ENCODE measurements around the gene UGT2B15.
"Not testable (repeated sequence)": the region's sequence is repeated elsewhere in the genome, so short reads cannot be mapped to it uniquely, and the experiment has no call there.

The UGT2B15 gene

GRCh38 chr4:68670479-68670939, at the start of gene UGT2B15:
Gene UGT2B15 (minus strand): TSS chr4:68670652. CDS start chr4:68670618, 34 bp downstream.
- H3K9me3 ChIP-seq (ENCODE audit: control insufficient read depth, low read length); H3K27me3 ChIP-seq (ENCODE audit: control insufficient read depth, insufficient read depth, low read length); H3K4me3 ChIP-seq (ENCODE audit: low read length); H3K4me1 ChIP-seq (ENCODE audit: control insufficient read depth, insufficient read depth, low read length); H3K36me3 ChIP-seq (ENCODE audit: control insufficient read depth, insufficient read depth, low read length): not testable (repeated sequence)
- H3K9ac ChIP-seq (ENCODE audit: low read length): peak within 1 kb of the TSS; percentile 10

GRCh38 chr4:68719075-68719473, 48.6 kb upstream of the UGT2B15 start:
- H3K4me3 ChIP-seq (ENCODE audit: low read length): no peak overlapping the region
- no peak overlapping the region for H3K9ac ChIP-seq (ENCODE audit: low read length)
- no peaks in the 10 kb centered on the region for H3K9me3 ChIP-seq (ENCODE audit: control insufficient read depth, low read length)
- H3K27me3 ChIP-seq (ENCODE audit: control insufficient read depth, insufficient read depth, low read length): no peaks in the 10 kb centered on the region
- H3K4me1 ChIP-seq (ENCODE audit: control insufficient read depth, insufficient read depth, low read length): peaks cover 6% of the 10 kb centered on the region
- H3K36me3 ChIP-seq (ENCODE audit: control insufficient read depth, insufficient read depth, low read length): no peaks in the 10 kb centered on the region

- H3K27me3 ChIP-seq (ENCODE audit: control insufficient read depth, insufficient read depth, low read length): no peaks in the 10 kb centered on the region
- no peak overlapping the region for H3K9ac ChIP-seq (ENCODE audit: low read length)
- H3K9me3 ChIP-seq (ENCODE audit: control insufficient read depth, low read length): no peaks in the 10 kb centered on the region
- H3K4me1 ChIP-seq (ENCODE audit: control insufficient read depth, insufficient read depth, low read length): peaks cover 6% of the 10 kb centered on the region
- H3K4me3 ChIP-seq (ENCODE audit: low read length): no peak overlapping the region
- H3K36me3 ChIP-seq (ENCODE audit: control insufficient read depth, insufficient read depth, low read length): no peaks in the 10 kb centered on the region
Observed at GRCh38 chr4:68718447-68719074, 48.1 kb upstream of the UGT2B15 start.

GRCh38 chr4:68717999-68718398, 47.5 kb upstream of the UGT2B15 start:
- no peak overlapping the region for H3K4me3 ChIP-seq (ENCODE audit: low read length)
- H3K27me3 ChIP-seq (ENCODE audit: control insufficient read depth, insufficient read depth, low read length): no peaks in the 10 kb centered on the region
- no peak overlapping the region for H3K9ac ChIP-seq (ENCODE audit: low read length)
- H3K4me1 ChIP-seq (ENCODE audit: control insufficient read depth, insufficient read depth, low read length): peaks cover 6% of the 10 kb centered on the region
- no peaks in the 10 kb centered on the region for H3K36me3 ChIP-seq (ENCODE audit: control insufficient read depth, insufficient read depth, low read length)
- no peaks in the 10 kb centered on the region for H3K9me3 ChIP-seq (ENCODE audit: control insufficient read depth, low read length)

DNA sequence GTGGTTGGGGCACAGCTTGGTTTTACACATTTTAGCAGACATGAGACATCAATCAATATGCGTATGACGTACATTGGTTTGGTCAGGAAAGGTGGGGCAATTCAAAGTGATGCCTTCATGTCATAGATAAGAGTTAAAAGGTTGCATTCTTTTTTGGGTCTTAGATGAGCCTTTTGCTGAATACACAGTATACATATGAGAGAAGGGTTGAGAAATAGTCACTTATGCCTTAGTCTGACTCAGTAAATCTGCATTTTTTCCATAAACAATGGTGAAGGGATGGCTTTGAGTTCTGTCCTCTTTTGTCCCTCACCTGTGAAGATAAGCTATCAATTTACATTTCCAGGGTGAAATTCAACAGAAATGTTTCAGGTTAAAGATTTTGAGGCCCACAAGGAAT, 43.9 kb upstream of the UGT2B15 start:
- Histone ChIP-seq H3K36me3 (ENCODE audit: control insufficient read depth, insufficient read depth, low read length) (no peaks in the 10 kb centered on the region), H3K9ac (ENCODE audit: low read length) (no peak overlapping the region), H3K4me1 (ENCODE audit: control insufficient read depth, insufficient read depth, low read length) (peaks cover 6% of the 10 kb centered on the region), H3K4me3 (ENCODE audit: low read length) (no peak overlapping the region), H3K9me3 (ENCODE audit: control insufficient read depth, low read length) (no peaks in the 10 kb centered on the region), H3K27me3 (ENCODE audit: control insufficient read depth, insufficient read depth, low read length) (no peaks in the 10 kb centered on the region)

DNA sequence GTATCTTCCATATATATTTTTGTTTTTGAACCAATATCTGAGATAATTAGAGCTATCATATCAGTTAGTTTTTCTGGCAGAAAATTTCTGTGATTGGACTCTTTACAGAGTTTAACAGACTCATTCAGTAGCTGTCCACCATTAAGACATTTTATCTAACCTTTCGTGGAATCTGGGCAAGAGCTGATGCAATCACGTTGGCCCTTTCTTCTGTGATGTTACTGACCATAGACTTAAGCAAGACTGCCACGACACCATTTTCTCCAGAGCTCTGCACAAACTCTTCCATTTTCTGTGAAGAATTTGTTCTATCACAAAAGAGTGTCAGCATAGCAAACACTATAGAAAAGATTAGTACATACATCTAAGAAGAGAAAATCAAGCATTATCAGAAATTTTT, 41.8 kb upstream of the UGT2B15 start:
- no peak overlapping the region for H3K9ac ChIP-seq (ENCODE audit: low read length)
- no peaks in the 10 kb centered on the region for H3K4me1 ChIP-seq (ENCODE audit: control insufficient read depth, insufficient read depth, low read length)

DNA sequence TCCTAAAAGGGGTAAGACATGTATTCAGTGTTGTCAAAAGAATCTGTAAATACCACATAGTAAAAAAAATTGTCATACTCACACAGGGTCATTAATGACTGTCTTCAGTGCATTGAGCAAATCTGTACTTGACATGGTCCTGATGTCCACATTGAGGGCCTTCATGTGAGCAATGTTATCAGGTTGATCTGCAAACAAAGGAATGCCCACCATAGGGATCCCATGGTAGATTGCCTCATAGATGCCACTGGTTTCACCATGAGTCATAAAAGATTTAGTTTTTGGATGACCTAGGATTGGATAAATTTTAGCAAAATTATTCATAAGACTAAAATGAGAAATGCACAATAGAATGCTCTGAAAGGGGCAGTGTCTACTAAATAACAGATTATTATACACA, 38.1 kb upstream of the UGT2B15 start:
- H3K4me1 ChIP-seq (ENCODE audit: control insufficient read depth, insufficient read depth, low read length): no peaks in the 10 kb centered on the region
- H3K27me3 ChIP-seq (ENCODE audit: control insufficient read depth, insufficient read depth, low read length): no peaks in the 10 kb centered on the region
- no peaks in the 10 kb centered on the region for H3K36me3 ChIP-seq (ENCODE audit: control insufficient read depth, insufficient read depth, low read length)
- no peaks in the 10 kb centered on the region for H3K9me3 ChIP-seq (ENCODE audit: control insufficient read depth, low read length)
- no peak overlapping the region for H3K4me3 ChIP-seq (ENCODE audit: low read length)
- H3K9ac ChIP-seq (ENCODE audit: low read length): no peak overlapping the region

More for the DNA sequence above, 41.8 kb upstream of the UGT2B15 start:
- Histone ChIP-seq H3K4me3 (ENCODE audit: low read length) (no peak overlapping the region), H3K9me3 (ENCODE audit: control insufficient read depth, low read length) (no peaks in the 10 kb centered on the region), H3K36me3 (ENCODE audit: control insufficient read depth, insufficient read depth, low read length) (no peaks in the 10 kb centered on the region), H3K27me3 (ENCODE audit: control insufficient read depth, insufficient read depth, low read length) (no peaks in the 10 kb centered on the region)

DNA sequence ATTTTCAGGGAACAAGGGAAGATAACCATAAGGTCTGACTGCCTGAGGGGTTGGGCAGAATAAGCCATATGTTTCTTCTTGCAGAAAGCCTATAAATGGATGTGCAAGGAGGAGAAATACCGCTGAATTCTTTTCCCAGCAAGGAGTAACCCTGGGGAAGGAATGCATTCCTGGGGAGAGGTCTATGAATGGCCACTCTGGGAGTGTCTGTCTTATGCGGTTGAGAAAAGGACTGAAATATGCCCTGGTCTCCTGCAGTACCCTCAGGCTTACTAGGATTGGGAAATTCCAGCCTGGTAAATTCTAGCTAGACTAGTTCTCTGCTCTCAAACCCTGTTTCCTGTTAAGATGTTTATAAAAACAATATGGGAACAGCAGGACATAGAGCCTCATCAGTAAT, 32.7 kb upstream of the UGT2B15 start:
- not testable (repeated sequence) for H3K4me1 ChIP-seq (ENCODE audit: control insufficient read depth, insufficient read depth, low read length); H3K9ac ChIP-seq (ENCODE audit: low read length); H3K9me3 ChIP-seq (ENCODE audit: control insufficient read depth, low read length); H3K36me3 ChIP-seq (ENCODE audit: control insufficient read depth, insufficient read depth, low read length); H3K27me3 ChIP-seq (ENCODE audit: control insufficient read depth, insufficient read depth, low read length); H3K4me3 ChIP-seq (ENCODE audit: low read length)

DNA sequence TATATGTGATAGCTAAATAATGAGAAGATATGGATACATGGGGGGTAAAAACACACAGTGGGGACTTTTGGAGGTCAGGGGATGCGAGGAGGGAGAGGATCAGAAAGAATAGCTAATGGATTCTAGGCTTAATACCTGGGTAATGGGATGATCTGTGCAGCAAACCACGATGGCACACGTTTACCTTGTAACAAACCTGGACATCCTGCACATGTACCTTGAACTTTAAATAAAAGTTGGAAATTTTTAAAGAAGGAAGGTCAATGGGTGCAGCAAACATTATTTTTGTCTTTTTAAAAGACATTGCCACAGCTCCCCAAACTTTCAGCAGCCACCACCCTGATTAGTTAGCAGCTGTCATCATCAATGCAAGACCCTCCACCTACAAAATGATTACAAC, 29.7 kb upstream of the UGT2B15 start:
- H3K4me1 ChIP-seq (ENCODE audit: control insufficient read depth, insufficient read depth, low read length): no peaks in the 10 kb centered on the region
- H3K27me3 ChIP-seq (ENCODE audit: control insufficient read depth, insufficient read depth, low read length): no peaks in the 10 kb centered on the region
- no peak overlapping the region for H3K4me3 ChIP-seq (ENCODE audit: low read length)
- H3K36me3 ChIP-seq (ENCODE audit: control insufficient read depth, insufficient read depth, low read length): no peaks in the 10 kb centered on the region
- H3K9me3 ChIP-seq (ENCODE audit: control insufficient read depth, low read length): no peaks in the 10 kb centered on the region
- no peak overlapping the region for H3K9ac ChIP-seq (ENCODE audit: low read length)

- H3K4me1 ChIP-seq (ENCODE audit: control insufficient read depth, insufficient read depth, low read length): no peaks in the 10 kb centered on the region
- peaks cover 7% of the 10 kb centered on the region for H3K9me3 ChIP-seq (ENCODE audit: control insufficient read depth, low read length)
- no peak overlapping the region for H3K4me3 ChIP-seq (ENCODE audit: low read length)
- no peaks in the 10 kb centered on the region for H3K36me3 ChIP-seq (ENCODE audit: control insufficient read depth, insufficient read depth, low read length)
- no peaks in the 10 kb centered on the region for H3K27me3 ChIP-seq (ENCODE audit: control insufficient read depth, insufficient read depth, low read length)
- H3K9ac ChIP-seq (ENCODE audit: low read length): no peak overlapping the region
Observed at GRCh38 chr4:68693325-68694075, 23.0 kb upstream of the UGT2B15 start.

DNA sequence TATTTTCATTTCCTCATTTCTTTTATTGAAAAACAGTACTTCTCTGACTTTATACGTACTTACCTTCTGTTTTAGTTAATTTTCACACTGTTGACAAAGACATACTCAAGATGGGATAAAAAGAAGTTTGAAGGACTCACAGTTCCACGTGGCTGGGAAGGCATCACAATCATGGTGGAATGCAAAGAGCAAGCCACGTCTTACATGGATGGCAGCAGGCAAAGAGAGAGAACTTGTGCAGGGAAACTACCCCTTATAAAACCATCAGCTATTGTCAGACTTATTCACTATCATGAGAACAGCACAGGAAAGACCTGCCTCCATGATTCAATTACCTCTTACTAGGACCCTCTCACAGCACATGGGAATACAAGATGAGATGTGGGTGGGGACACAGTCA, 20.7 kb upstream of the UGT2B15 start:
- H3K4me3 ChIP-seq (ENCODE audit: low read length): no peak overlapping the region
- no peak overlapping the region for H3K9ac ChIP-seq (ENCODE audit: low read length)
- no peaks in the 10 kb centered on the region for H3K4me1 ChIP-seq (ENCODE audit: control insufficient read depth, insufficient read depth, low read length)
- H3K36me3 ChIP-seq (ENCODE audit: control insufficient read depth, insufficient read depth, low read length): no peaks in the 10 kb centered on the region
- no peaks in the 10 kb centered on the region for H3K27me3 ChIP-seq (ENCODE audit: control insufficient read depth, insufficient read depth, low read length)
- peaks cover 7% of the 10 kb centered on the region for H3K9me3 ChIP-seq (ENCODE audit: control insufficient read depth, low read length)

DNA sequence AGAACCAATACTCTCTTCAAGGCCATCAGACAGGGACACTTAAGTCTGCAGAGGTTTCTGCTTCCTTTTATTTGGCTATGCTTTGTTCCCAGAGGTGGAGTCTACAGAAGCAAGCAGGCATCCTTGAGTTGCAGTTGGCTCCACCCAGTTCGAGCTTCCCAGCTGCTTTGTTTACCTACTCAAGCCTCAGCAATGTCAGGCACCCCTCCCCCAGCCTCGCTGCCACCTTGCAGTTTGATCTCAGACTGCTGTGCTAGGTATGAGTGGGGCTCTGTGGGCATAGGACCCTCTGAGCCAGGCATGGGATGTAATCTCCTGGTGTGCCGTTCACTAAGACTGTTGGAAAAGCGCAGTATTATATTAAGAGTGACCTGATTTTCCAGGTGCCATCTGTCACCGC, 12.6 kb upstream of the UGT2B15 start:
- no peaks in the 10 kb centered on the region for H3K9me3 ChIP-seq (ENCODE audit: control insufficient read depth, low read length)

More for the DNA sequence above, 12.6 kb upstream of the UGT2B15 start:
- Histone ChIP-seq H3K27me3 (ENCODE audit: control insufficient read depth, insufficient read depth, low read length) (no peaks in the 10 kb centered on the region), H3K4me1 (ENCODE audit: control insufficient read depth, insufficient read depth, low read length) (peaks cover 4% of the 10 kb centered on the region), H3K36me3 (ENCODE audit: control insufficient read depth, insufficient read depth, low read length) (no peaks in the 10 kb centered on the region), H3K9ac (ENCODE audit: low read length) (no peak overlapping the region), H3K4me3 (ENCODE audit: low read length) (no peak overlapping the region)
